HEK293 (cell line): Measurements from ENCODE around the gene ELL.

Source experiments
- IKZF3 ChIP-seq: fragments of 450-650 bp; IDR thresholded peaks from 2 replicates; pipeline ENCODE4 v1.5.0; 2018; ENCODE audit warnings: missing biosample characterization, mild to moderate bottlenecking, missing genetic modification characterization, moderate library complexity
- KLF10 ChIP-seq: fragments of 450-650 bp; IDR thresholded peaks from 2 replicates; pipeline ENCODE4 v1.5.1; 2018; ENCODE audit warnings: missing biosample characterization, mild to moderate bottlenecking, missing genetic modification characterization
- KLF16 ChIP-seq: fragments of 450-650 bp; formaldehyde crosslinking; IDR thresholded peaks from 2 replicates; pipeline ENCODE4 v1.5.1; 2017; ENCODE audit warnings: missing biosample characterization, missing genetic modification characterization
- KLF8 ChIP-seq: fragments of 450-650 bp; formaldehyde crosslinking; IDR thresholded peaks from 2 replicates; pipeline ENCODE4 v1.5.1; 2016; ENCODE audit warnings: missing biosample characterization, missing genetic modification characterization
- MYNN ChIP-seq: fragments of 450-650 bp; formaldehyde crosslinking; IDR thresholded peaks from 2 replicates; pipeline ENCODE4 v1.5.1; 2016; ENCODE audit warnings: missing biosample characterization, missing genetic modification characterization, borderline replicate concordance
- MZF1 ChIP-seq: fragments of 450-650 bp; formaldehyde crosslinking; IDR thresholded peaks from 2 replicates; pipeline ENCODE4 v1.5.1; 2017; ENCODE audit warnings: missing biosample characterization, missing genetic modification characterization, borderline replicate concordance
- SP7 ChIP-seq: fragments of 450-650 bp; formaldehyde crosslinking; IDR thresholded peaks from 2 replicates; pipeline ENCODE4 v1.5.1; 2016; ENCODE audit warnings: missing biosample characterization, missing genetic modification characterization
- ZBTB17 ChIP-seq: fragments of 450-650 bp; formaldehyde crosslinking; IDR thresholded peaks from 2 replicates; pipeline ENCODE4 v1.5.1; 2016; ENCODE audit warnings: missing biosample characterization, missing genetic modification characterization
- ZBTB20 ChIP-seq: fragments of 450-650 bp; formaldehyde crosslinking; IDR thresholded peaks from 2 replicates; pipeline ENCODE4 v1.5.1; 2016; ENCODE audit warnings: missing biosample characterization, missing genetic modification characterization
- ZBTB48 ChIP-seq: fragments of 450-650 bp; formaldehyde crosslinking; IDR thresholded peaks from 2 replicates; pipeline ENCODE4 v1.5.1; 2016; ENCODE audit warnings: missing biosample characterization, missing genetic modification characterization
- ZNF174 ChIP-seq: fragments of 450-650 bp; formaldehyde crosslinking; IDR thresholded peaks from 2 replicates; pipeline ENCODE4 v1.5.0; 2017; ENCODE audit warnings: missing biosample characterization, mild to moderate bottlenecking, missing genetic modification characterization
- ZNF292 ChIP-seq: fragments of 450-650 bp; formaldehyde crosslinking; IDR thresholded peaks from 2 replicates; pipeline ENCODE4 v1.5.1; 2016; ENCODE audit warnings: low read depth, missing biosample characterization, missing genetic modification characterization, borderline replicate concordance
- ZNF354C ChIP-seq: fragments of 450-650 bp; formaldehyde crosslinking; IDR thresholded peaks from 2 replicates; pipeline ENCODE4 v1.5.1; 2016; ENCODE audit warnings: missing biosample characterization, missing genetic modification characterization, low read depth, borderline replicate concordance
- ZNF394 ChIP-seq: fragments of 450-650 bp; formaldehyde crosslinking; IDR thresholded peaks from 2 replicates; pipeline ENCODE4 v1.5.1; 2016; ENCODE audit warnings: missing biosample characterization, missing genetic modification characterization, mild to moderate bottlenecking, moderate library complexity, borderline replicate concordance
- ZNF501 ChIP-seq: fragments of 450-650 bp; formaldehyde crosslinking; IDR thresholded peaks from 2 replicates; pipeline ENCODE4 v1.5.1; 2016; ENCODE audit warnings: missing biosample characterization, missing genetic modification characterization
- ZNF561 ChIP-seq: fragments of 450-650 bp; IDR thresholded peaks from 2 replicates; pipeline ENCODE4 v1.5.1; 2018; ENCODE audit warnings: missing biosample characterization, missing genetic modification characterization, borderline replicate concordance
- ZNF596 ChIP-seq: fragments of 450-650 bp; IDR thresholded peaks from 2 replicates; pipeline ENCODE4 v1.5.0; 2018; ENCODE audit warnings: missing biosample characterization, mild to moderate bottlenecking, missing genetic modification characterization, moderate library complexity
- ZNF629 ChIP-seq: fragments of 450-650 bp; formaldehyde crosslinking; IDR thresholded peaks from 2 replicates; pipeline ENCODE4 v1.5.1; 2017; ENCODE audit warnings: missing biosample characterization, missing genetic modification characterization
- ZNF76 ChIP-seq: fragments of 450-650 bp; formaldehyde crosslinking; IDR thresholded peaks from 2 replicates; pipeline ENCODE4; 2016; ENCODE audit warnings: low read depth, missing biosample characterization, missing genetic modification characterization, borderline replicate concordance
- ZSCAN30 ChIP-seq: fragments of 450-650 bp; IDR thresholded peaks from 2 replicates; pipeline ENCODE4 v1.5.1; 2018; ENCODE audit warnings: missing biosample characterization, mild to moderate bottlenecking, missing genetic modification characterization, moderate library complexity
- TF ChIP-seq, protein P1 (sequence below): fragments of 450-650 bp; formaldehyde crosslinking; IDR thresholded peaks from 2 replicates; pipeline ENCODE4 v1.5.1; 2016; ENCODE audit warnings: missing biosample characterization, missing genetic modification characterization
- TF ChIP-seq, protein P2 (sequence below): fragments of 450-650 bp; formaldehyde crosslinking; IDR thresholded peaks from 2 replicates; pipeline ENCODE4 v1.5.1; 2016; ENCODE audit warnings: missing biosample characterization, missing genetic modification characterization
- TF ChIP-seq, protein P3 (sequence below): fragments of 450-650 bp; IDR thresholded peaks from 2 replicates; pipeline ENCODE4 v1.5.1; 2018; ENCODE audit warnings: missing biosample characterization, mild to moderate bottlenecking, missing genetic modification characterization
- TF ChIP-seq, protein P4 (sequence below): fragments of 450-650 bp; formaldehyde crosslinking; IDR thresholded peaks from 2 replicates; pipeline ENCODE4 v1.5.1; 2017; ENCODE audit warnings: missing biosample characterization, mild to moderate bottlenecking, missing genetic modification characterization, moderate library complexity
- TF ChIP-seq, protein P5 (sequence below): fragments of 450-650 bp; formaldehyde crosslinking; IDR thresholded peaks from 2 replicates; pipeline ENCODE4 v1.5.1; 2016; ENCODE audit warnings: missing biosample characterization, missing genetic modification characterization, borderline replicate concordance
- TF ChIP-seq, protein P6 (sequence below): fragments of 450-650 bp; formaldehyde crosslinking; IDR thresholded peaks from 2 replicates; pipeline ENCODE4 v1.5.1; 2016; ENCODE audit warnings: missing biosample characterization, missing genetic modification characterization
- TF ChIP-seq, protein P7 (sequence below): sonication (generic); formaldehyde crosslinking; IDR thresholded peaks from 2 replicates; pipeline ENCODE4 v1.8.1; 2022; ENCODE audit warnings: mild to moderate bottlenecking, moderate library complexity, missing genetic modification reagents

ELL gene

DNA sequence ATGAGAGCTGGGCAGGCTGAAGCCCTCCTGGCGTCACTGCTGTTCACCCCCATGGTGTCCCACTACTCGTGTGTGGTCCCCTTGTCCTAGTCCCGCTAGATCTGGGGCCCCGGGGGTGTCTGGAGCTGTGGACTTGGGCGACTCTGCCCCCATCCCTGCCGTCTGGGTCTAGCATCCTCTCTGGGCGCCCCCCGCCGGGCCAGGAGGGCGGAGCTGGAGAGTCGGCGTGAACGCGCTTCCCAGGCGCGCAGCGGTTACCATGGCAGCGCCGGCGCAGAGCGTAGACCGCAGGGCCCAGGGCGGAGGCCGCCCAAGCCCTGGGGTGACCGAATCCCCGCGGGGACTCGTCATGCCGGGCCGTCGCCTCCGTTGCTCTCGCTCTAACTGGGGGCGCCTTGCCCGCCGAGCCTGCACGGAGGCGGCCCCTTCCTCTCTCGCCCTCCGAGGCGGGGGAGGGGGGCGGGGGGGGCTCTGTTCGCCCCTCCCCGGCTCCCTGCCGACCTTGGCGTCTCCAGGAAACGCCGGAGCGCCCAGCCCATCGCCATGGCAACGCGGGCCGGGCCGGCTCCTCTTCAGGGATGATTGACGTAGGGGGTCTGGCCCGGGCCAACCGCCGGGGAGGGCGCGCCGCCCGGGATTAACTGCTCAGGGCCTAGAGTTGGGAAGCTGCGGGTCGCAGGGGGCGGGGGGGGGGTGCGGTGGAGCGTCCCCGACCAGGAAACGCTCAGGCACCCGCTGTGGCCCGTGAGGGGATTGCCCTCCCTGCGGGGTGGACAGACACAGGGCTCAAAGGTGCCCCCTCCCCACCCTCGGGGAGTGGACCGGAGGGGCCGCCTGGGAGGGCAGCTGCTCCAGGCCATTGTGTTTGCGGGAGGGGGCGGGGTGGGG lies 92.8 kb downstream of the ELL start (continued):
- TF ChIP-seq, protein P1, sequence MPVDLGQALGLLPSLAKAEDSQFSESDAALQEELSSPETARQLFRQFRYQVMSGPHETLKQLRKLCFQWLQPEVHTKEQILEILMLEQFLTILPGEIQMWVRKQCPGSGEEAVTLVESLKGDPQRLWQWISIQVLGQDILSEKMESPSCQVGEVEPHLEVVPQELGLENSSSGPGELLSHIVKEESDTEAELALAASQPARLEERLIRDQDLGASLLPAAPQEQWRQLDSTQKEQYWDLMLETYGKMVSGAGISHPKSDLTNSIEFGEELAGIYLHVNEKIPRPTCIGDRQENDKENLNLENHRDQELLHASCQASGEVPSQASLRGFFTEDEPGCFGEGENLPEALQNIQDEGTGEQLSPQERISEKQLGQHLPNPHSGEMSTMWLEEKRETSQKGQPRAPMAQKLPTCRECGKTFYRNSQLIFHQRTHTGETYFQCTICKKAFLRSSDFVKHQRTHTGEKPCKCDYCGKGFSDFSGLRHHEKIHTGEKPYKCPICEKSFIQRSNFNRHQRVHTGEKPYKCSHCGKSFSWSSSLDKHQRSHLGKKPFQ (tag by site-specific recombination), result no peak
- TF ChIP-seq ZNF629 (tag by site-specific recombination) (peak; percentile 81), KLF8 (tag by site-specific recombination) (peak; percentile 83), ZNF394 (tag by site-specific recombination) (0 out of 2 replicates have a peak, but pooled peaks have one; percentile 12), IKZF3 (tag by site-specific recombination) (peak; percentile 80), ZNF501 (0 out of 2 replicates have a peak, but pooled peaks have one; percentile 13), ZNF292 (no peak), ZSCAN30 (tag by site-specific recombination) (0 out of 2 replicates have a peak, but pooled peaks have one; percentile 57), ZNF596 (tag by site-specific recombination) (peak; percentile 84), KLF10 (tag by site-specific recombination) (peak; percentile 97), MZF1 (tag by site-specific recombination) (peak; percentile 65; the same call in 1 of the 2 replicates), SP7 (tag by site-specific recombination) (peak; percentile 61), ZNF561 (tag by site-specific recombination) (peak; percentile 93), ZNF174 (tag by site-specific recombination) (no peak), ZBTB48 (0 out of 2 replicates have a peak, but pooled peaks have one; percentile 47), KLF16 (tag by site-specific recombination) (peak; percentile 46; the same call in 1 of the 2 replicates), ZBTB17 (tag by site-specific recombination) (peak; percentile 88), MYNN (tag by site-specific recombination) (peak; percentile 98), ZBTB20 (tag by site-specific recombination) (peak; percentile 52; the same call in 1 of the 2 replicates), ZNF76 (tag by site-specific recombination) (peak; percentile 38; the same call in 1 of the 2 replicates), ZNF354C (tag by site-specific recombination) (no peak)
- TF ChIP-seq, protein P2, sequence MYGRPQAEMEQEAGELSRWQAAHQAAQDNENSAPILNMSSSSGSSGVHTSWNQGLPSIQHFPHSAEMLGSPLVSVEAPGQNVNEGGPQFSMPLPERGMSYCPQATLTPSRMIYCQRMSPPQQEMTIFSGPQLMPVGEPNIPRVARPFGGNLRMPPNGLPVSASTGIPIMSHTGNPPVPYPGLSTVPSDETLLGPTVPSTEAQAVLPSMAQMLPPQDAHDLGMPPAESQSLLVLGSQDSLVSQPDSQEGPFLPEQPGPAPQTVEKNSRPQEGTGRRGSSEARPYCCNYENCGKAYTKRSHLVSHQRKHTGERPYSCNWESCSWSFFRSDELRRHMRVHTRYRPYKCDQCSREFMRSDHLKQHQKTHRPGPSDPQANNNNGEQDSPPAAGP (tag by site-specific recombination), result peak; percentile 73; the same call in 1 of the 2 replicates
- TF ChIP-seq, protein P3, sequence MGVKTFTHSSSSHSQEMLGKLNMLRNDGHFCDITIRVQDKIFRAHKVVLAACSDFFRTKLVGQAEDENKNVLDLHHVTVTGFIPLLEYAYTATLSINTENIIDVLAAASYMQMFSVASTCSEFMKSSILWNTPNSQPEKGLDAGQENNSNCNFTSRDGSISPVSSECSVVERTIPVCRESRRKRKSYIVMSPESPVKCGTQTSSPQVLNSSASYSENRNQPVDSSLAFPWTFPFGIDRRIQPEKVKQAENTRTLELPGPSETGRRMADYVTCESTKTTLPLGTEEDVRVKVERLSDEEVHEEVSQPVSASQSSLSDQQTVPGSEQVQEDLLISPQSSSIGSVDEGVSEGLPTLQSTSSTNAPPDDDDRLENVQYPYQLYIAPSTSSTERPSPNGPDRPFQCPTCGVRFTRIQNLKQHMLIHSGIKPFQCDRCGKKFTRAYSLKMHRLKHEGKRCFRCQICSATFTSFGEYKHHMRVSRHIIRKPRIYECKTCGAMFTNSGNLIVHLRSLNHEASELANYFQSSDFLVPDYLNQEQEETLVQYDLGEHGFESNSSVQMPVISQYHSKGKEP, result no peak
- TF ChIP-seq, protein P4, sequence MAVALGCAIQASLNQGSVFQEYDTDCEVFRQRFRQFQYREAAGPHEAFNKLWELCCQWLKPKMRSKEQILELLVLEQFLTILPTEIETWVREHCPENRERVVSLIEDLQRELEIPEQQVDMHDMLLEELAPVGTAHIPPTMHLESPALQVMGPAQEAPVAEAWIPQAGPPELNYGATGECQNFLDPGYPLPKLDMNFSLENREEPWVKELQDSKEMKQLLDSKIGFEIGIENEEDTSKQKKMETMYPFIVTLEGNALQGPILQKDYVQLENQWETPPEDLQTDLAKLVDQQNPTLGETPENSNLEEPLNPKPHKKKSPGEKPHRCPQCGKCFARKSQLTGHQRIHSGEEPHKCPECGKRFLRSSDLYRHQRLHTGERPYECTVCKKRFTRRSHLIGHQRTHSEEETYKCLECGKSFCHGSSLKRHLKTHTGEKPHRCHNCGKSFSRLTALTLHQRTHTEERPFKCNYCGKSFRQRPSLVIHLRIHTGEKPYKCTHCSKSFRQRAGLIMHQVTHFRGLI (tag by site-specific recombination), result peak; percentile 96
- TF ChIP-seq, protein P5, sequence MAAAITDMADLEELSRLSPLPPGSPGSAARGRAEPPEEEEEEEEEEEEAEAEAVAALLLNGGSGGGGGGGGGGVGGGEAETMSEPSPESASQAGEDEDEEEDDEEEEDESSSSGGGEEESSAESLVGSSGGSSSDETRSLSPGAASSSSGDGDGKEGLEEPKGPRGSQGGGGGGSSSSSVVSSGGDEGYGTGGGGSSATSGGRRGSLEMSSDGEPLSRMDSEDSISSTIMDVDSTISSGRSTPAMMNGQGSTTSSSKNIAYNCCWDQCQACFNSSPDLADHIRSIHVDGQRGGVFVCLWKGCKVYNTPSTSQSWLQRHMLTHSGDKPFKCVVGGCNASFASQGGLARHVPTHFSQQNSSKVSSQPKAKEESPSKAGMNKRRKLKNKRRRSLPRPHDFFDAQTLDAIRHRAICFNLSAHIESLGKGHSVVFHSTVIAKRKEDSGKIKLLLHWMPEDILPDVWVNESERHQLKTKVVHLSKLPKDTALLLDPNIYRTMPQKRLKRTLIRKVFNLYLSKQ, result no peak
- TF ChIP-seq, protein P6, sequence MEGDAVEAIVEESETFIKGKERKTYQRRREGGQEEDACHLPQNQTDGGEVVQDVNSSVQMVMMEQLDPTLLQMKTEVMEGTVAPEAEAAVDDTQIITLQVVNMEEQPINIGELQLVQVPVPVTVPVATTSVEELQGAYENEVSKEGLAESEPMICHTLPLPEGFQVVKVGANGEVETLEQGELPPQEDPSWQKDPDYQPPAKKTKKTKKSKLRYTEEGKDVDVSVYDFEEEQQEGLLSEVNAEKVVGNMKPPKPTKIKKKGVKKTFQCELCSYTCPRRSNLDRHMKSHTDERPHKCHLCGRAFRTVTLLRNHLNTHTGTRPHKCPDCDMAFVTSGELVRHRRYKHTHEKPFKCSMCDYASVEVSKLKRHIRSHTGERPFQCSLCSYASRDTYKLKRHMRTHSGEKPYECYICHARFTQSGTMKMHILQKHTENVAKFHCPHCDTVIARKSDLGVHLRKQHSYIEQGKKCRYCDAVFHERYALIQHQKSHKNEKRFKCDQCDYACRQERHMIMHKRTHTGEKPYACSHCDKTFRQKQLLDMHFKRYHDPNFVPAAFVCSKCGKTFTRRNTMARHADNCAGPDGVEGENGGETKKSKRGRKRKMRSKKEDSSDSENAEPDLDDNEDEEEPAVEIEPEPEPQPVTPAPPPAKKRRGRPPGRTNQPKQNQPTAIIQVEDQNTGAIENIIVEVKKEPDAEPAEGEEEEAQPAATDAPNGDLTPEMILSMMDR (tag by site-specific recombination), result peak; percentile 64
- TF ChIP-seq, protein P7, sequence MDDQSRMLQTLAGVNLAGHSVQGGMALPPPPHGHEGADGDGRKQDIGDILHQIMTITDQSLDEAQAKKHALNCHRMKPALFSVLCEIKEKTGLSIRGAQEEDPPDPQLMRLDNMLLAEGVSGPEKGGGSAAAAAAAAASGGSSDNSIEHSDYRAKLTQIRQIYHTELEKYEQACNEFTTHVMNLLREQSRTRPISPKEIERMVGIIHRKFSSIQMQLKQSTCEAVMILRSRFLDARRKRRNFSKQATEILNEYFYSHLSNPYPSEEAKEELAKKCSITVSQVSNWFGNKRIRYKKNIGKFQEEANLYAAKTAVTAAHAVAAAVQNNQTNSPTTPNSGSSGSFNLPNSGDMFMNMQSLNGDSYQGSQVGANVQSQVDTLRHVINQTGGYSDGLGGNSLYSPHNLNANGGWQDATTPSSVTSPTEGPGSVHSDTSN (CRISPR knock-in tag), result no peak; the same call in none of the 2 replicates
